Keratinocyte (primary cell): ENCODE data around the gene UGT1A8.

Experiments used
- CTCF ChIP-seq, 3 experiments: IDR thresholded peaks in 1 of 3; conservative IDR thresholded peaks in 1 of 3; optimal IDR thresholded peaks in 1 of 3; 2 replicates in 2 of 3; 3 replicates in 1 of 3; pipeline versions ENCODE3 to v1.5.1; 2011; ENCODE audit warnings: low read length in 3 of 3, mild to moderate bottlenecking in 3 of 3, moderate library complexity in 2 of 3, control low read depth in 1 of 3, inconsistent platforms in 1 of 3; ENCODE audit not compliant: insufficient read depth in 2 of 3; ENCODE audit errors: extremely low read depth in 1 of 3
- EZH2 ChIP-seq: IDR thresholded peaks from one replicate; pipeline ENCODE4 v1.6.1; 2012; ENCODE audit warnings: inconsistent platforms, mild to moderate bottlenecking, low read length, moderate library complexity

- no peak for TF ChIP-seq CTCF (optimal IDR thresholded peaks at IDR 0.05 in 1 of 3, IDR thresholded peaks at IDR 0.05 in 1 of 3, conservative IDR thresholded peaks at IDR 0.05 in 1 of 3; ENCODE audit: extremely low read depth in 1 of 3, insufficient read depth in 2 of 3, low read length in 3 of 3)
- TF ChIP-seq EZH2, result no peak
These were observed 196.8 kb downstream of the UGT1A8 start for GRCh38 chr2:233814056-233814835.
